Measurements from ENCODE around the gene IQCE. TPM values are rescaled to one million over a fixed set of nuclear protein-coding genes. Genes with fewer than 3 reads are reported as not detected.
"Not testable (repeated sequence)": the region's sequence is repeated elsewhere in the genome, so short reads cannot be mapped to it uniquely, and the experiment has no call there.

Gene IQCE
- total and polyA plus RNA-seq, 2 donors: 8.9 to 9.3 TPM

- H3K4me1 ChIP-seq (ENCODE audit: insufficient read depth); H3K36me3 ChIP-seq (ENCODE audit: insufficient read depth); H3K4me3 ChIP-seq (ENCODE audit: low read depth, low read length); DNase-seq (ENCODE audit: extremely low spot score); H3K27ac ChIP-seq (ENCODE audit: low read depth): not testable (repeated sequence)
- WGBS: 91% methylated on average over 7 of the region's 8 CpGs
These were observed 26.0 kb upstream of the IQCE start for GRCh38 chr7:2532816-2533215.

GRCh38 chr7:2533566-2533965 is 25.2 kb upstream of the IQCE start:
- WGBS: 65% methylated on average over 3 of the region's 8 CpGs
- H3K36me3 ChIP-seq (ENCODE audit: insufficient read depth); H3K4me3 ChIP-seq (ENCODE audit: low read depth, low read length); H3K4me1 ChIP-seq (ENCODE audit: insufficient read depth); DNase-seq (ENCODE audit: extremely low spot score); H3K27ac ChIP-seq (ENCODE audit: low read depth): not testable (repeated sequence)

- not testable (repeated sequence) for H3K4me3 ChIP-seq (ENCODE audit: low read depth, low read length)
- 96% methylated on average over 12 of the region's 34 CpGs for WGBS
These were observed 24.6 kb upstream of the IQCE start for GRCh38 chr7:2534214-2534613.

DNA sequence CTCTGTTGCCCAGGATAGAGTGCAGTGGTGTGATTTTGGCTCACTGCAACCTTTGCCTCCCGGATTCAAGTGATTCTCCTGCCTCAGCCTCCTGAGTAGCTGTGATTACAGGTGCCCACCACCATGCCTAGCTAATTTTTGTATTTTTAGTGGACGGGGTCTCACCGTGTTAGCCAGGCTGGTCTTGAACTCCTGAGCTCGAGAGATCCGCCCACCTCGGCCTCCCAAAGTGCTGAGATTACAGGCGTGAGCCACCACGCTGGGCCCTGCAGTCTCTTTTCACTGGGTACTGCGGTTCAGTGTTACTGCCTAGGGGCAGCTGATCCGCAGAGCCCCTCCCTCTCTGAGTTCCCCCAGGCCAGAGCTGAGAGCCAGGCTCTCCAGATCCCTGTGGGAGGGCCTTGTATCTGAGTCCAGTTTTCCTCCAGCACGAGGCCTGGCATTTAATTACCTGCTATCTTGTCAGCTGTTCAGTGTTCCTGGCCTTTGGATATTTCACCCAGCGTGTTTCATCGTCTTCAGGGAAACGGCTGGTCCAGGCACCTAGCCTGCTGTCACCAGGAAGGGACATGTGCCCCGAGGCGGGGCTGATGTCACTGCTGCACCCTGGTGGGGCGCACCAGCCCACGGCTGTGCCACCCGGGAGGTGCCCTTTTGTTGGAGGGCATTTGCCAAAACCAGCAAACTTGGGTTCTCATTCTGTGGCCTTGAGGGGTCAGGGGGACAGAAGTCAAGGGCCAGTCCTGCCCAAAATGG is 22.7 kb upstream of the IQCE start:
- H3K36me3 ChIP-seq (ENCODE audit: insufficient read depth); H3K4me3 ChIP-seq (ENCODE audit: low read depth, low read length); H3K27ac ChIP-seq (ENCODE audit: low read depth); DNase-seq (ENCODE audit: extremely low spot score); H3K4me1 ChIP-seq (ENCODE audit: insufficient read depth): not testable (repeated sequence)
- 74% methylated on average over 13 of the region's 19 CpGs for WGBS

More at GRCh38 chr7:2534214-2534613, 24.6 kb upstream of the IQCE start:
- not testable (repeated sequence) for H3K4me1 ChIP-seq (ENCODE audit: insufficient read depth); H3K36me3 ChIP-seq (ENCODE audit: insufficient read depth); H3K27ac ChIP-seq (ENCODE audit: low read depth); DNase-seq (ENCODE audit: extremely low spot score)

- WGBS: 93% methylated on average over 47 of the region's 47 CpGs
- DNase-seq (ENCODE audit: extremely low spot score): no peak
These were observed 20.6 kb upstream of the IQCE start for GRCh38 chr7:2537981-2538851.

DNA sequence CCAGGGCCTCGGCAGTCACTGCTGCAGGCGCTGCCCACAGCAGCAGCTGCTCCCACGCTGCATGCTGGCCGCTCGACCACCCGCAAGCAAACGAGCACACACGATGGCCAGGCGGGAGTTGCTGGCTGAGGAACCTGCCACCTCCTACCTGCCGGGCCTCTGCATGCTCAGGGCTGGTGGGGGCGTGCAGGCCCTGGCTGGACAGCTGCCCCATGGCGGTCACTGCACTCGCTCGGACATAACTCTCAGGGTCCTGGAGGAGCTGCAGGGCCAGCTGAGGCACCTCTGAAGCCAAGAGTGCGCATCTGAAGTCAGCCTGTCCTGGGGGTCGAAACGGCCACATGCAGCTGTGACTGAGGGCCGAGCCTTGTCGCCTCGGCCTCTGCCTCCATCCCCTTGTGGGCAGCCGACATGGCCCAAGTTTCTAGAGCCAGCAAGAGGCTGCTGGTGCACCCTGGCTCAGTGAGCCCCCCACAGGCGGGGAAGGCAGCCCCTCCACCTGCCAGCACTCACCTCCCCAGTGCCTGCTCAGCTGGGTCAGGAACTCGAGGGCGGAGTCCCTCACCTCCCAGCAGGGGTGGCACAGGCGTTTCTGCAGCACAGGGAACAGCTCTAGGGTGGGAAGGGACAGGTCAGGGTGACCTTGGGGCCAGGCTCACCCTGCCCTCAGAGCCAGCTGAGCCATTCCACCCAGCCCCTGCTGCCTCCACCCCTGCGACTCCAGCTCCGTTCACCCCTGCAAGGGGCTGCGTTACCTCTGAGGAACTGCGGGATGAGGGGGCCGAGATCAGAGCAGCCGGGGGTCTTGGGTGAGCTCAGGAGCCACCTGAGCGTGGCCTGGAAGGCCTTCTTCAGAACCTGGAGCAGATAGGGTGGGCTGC is 19.5 kb upstream of the IQCE start:
- H3K27ac ChIP-seq (ENCODE audit: low read depth): no peak overlapping the region
- DNase-seq (ENCODE audit: extremely low spot score): no peak
- H3K4me1 ChIP-seq (ENCODE audit: insufficient read depth): no peaks in the 10 kb centered on the region
- WGBS: 91% methylated on average over 32 of the region's 32 CpGs
- peaks cover 7% of the 10 kb centered on the region for H3K36me3 ChIP-seq (ENCODE audit: insufficient read depth)
- H3K4me3 ChIP-seq (ENCODE audit: low read depth, low read length): no peak overlapping the region

More at GRCh38 chr7:2537981-2538851, 20.6 kb upstream of the IQCE start:
- no peak overlapping the region for H3K4me3 ChIP-seq (ENCODE audit: low read depth, low read length)
- no peak overlapping the region for H3K27ac ChIP-seq (ENCODE audit: low read depth)
- H3K36me3 ChIP-seq (ENCODE audit: insufficient read depth): peaks cover 5% of the 10 kb centered on the region
- no peaks in the 10 kb centered on the region for H3K4me1 ChIP-seq (ENCODE audit: insufficient read depth)

- WGBS: 90% methylated on average over 7 of the region's 7 CpGs
- no peak for DNase-seq (ENCODE audit: extremely low spot score)
- Histone ChIP-seq H3K27ac (ENCODE audit: low read depth) (no peak overlapping the region), H3K36me3 (ENCODE audit: insufficient read depth) (peaks cover 7% of the 10 kb centered on the region), H3K4me3 (ENCODE audit: low read depth, low read length) (no peak overlapping the region), H3K4me1 (ENCODE audit: insufficient read depth) (no peaks in the 10 kb centered on the region)
These were observed 18.6 kb upstream of the IQCE start for GRCh38 chr7:2540133-2540532.

DNA sequence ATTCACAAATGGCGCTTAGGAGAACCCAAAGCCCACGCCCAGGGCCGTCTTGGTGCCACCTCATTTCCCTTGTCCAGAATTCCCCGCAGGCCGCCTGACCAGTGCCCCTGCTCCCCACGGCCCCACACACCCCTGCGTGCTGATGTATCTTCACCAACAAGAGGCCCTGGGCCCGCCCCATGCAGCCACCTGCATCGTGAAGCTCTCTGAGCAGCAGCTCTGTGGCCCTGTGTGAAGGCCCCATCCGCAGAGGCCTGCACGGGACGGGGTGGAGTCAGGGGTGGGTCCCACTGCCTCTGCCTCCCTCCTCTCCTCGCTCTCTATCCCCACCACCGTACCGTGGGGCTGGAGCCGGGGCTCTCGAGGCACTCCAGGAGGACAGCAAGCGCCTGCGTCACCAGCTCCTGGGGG is 18.1 kb upstream of the IQCE start:
- no peak overlapping the region for H3K27ac ChIP-seq (ENCODE audit: low read depth)
- no peaks in the 10 kb centered on the region for H3K4me1 ChIP-seq (ENCODE audit: insufficient read depth)
- 91% methylated on average over 19 of the region's 19 CpGs for WGBS
- no peak overlapping the region for H3K4me3 ChIP-seq (ENCODE audit: low read depth, low read length)
- no peak for DNase-seq (ENCODE audit: extremely low spot score)
- H3K36me3 ChIP-seq (ENCODE audit: insufficient read depth): peaks cover 7% of the 10 kb centered on the region

- 92% methylated on average over 40 of the region's 40 CpGs for WGBS
- H3K4me3 ChIP-seq (ENCODE audit: low read depth, low read length): no peak overlapping the region
- DNase-seq (ENCODE audit: extremely low spot score): no peak
- H3K4me1 ChIP-seq (ENCODE audit: insufficient read depth): no peaks in the 10 kb centered on the region
- H3K36me3 ChIP-seq (ENCODE audit: insufficient read depth): peaks cover 7% of the 10 kb centered on the region
- no peak overlapping the region for H3K27ac ChIP-seq (ENCODE audit: low read depth)
These were observed 17.3 kb upstream of the IQCE start for GRCh38 chr7:2541291-2542010.

- H3K27ac ChIP-seq (ENCODE audit: low read depth): no peak overlapping the region
- 89% methylated on average over 25 of the region's 25 CpGs for WGBS
- H3K4me3 ChIP-seq (ENCODE audit: low read depth, low read length): no peak overlapping the region
- no peak for DNase-seq (ENCODE audit: extremely low spot score)
- H3K36me3 ChIP-seq (ENCODE audit: insufficient read depth): peaks cover 7% of the 10 kb centered on the region
- no peaks in the 10 kb centered on the region for H3K4me1 ChIP-seq (ENCODE audit: insufficient read depth)
These were observed 16.5 kb upstream of the IQCE start for GRCh38 chr7:2542011-2542915.

GRCh38 chr7:2542916-2543871 is 15.6 kb upstream of the IQCE start:
- Histone ChIP-seq H3K36me3 (ENCODE audit: insufficient read depth) (peaks cover 7% of the 10 kb centered on the region), H3K27ac (ENCODE audit: low read depth) (no peak overlapping the region), H3K4me1 (ENCODE audit: insufficient read depth) (no peaks in the 10 kb centered on the region), H3K4me3 (ENCODE audit: low read depth, low read length) (no peak overlapping the region)
- 93% methylated on average over 53 of the region's 53 CpGs for WGBS
- DNase-seq (ENCODE audit: extremely low spot score): no peak
